HEK293 (cell line): Measurements from ENCODE around the gene RETN.

Source experiments
- CTCF ChIA-PET: fragments of 350-600 bp; formaldehyde crosslinking; extraction: SDS; loops from one replicate; lab custom pipeline; 2021; ENCODE audit warnings: antibody characterized with exemption; lab: Yijun Ruan, JAX
- POLR2A ChIA-PET: fragments of 300-600 bp; formaldehyde crosslinking; extraction: SDS; loops from one replicate; lab custom pipeline; 2020; ENCODE audit warnings: antibody characterized with exemption, inconsistent platforms; lab: Yijun Ruan, JAX
- H3K27ac ChIP-seq: fragments of 200-500 bp; sonication (Bioruptor generic); 2 replicates; pipeline ENCODE4 v1.5.1; 2014; ENCODE audit warnings: low read depth, low read length, control low read depth, inconsistent platforms; ENCODE audit errors: extremely low read depth
- H3K36me3 ChIP-seq, 2 experiments: fragments of 200-500 bp in 1 of 2; sonication (Bioruptor generic) in 1 of 2; 1 replicate in 1 of 2; 2 replicates in 1 of 2; pipeline ENCODE4 v1.5.1; 2014 to 2017; ENCODE audit warnings: inconsistent platforms in 2 of 2, low read length in 2 of 2; ENCODE audit not compliant: control insufficient read depth in 2 of 2, insufficient read depth in 1 of 2
- H3K4me1 ChIP-seq: fragments of 200-500 bp; sonication (Bioruptor generic); 2 replicates; pipeline ENCODE4 v1.5.1; 2014; ENCODE audit warnings: mild to moderate bottlenecking, low read length, inconsistent platforms; ENCODE audit not compliant: control insufficient read depth, insufficient read depth
- H3K4me3 ChIP-seq: 2 replicates; pipeline ENCODE4 v1.5.1; 2011; ENCODE audit warnings: low read depth, mild to moderate bottlenecking, control low read depth, low read length, moderate library complexity
- H3K9me3 ChIP-seq: fragments of 200-500 bp; sonication (Bioruptor generic); 2 replicates; pipeline ENCODE4 v1.5.1; 2014; ENCODE audit warnings: low read depth, low read length, inconsistent platforms; ENCODE audit not compliant: control insufficient read depth, insufficient read depth
- ATF2 ChIP-seq: fragments of 450-650 bp; formaldehyde crosslinking; IDR thresholded peaks from 2 replicates; pipeline ENCODE4 v1.5.1; 2016; ENCODE audit warnings: missing biosample characterization, missing genetic modification characterization, low read depth
- BCL11A ChIP-seq: fragments of 450-650 bp; formaldehyde crosslinking; IDR thresholded peaks from 2 replicates; pipeline ENCODE4 v1.5.1; 2016; ENCODE audit warnings: low read depth, missing biosample characterization, missing genetic modification characterization
- GFI1B ChIP-seq: fragments of 450-650 bp; formaldehyde crosslinking; IDR thresholded peaks from 2 replicates; pipeline ENCODE4 v1.5.1; 2016; ENCODE audit warnings: missing biosample characterization, missing genetic modification characterization
- KLF10 ChIP-seq: fragments of 450-650 bp; IDR thresholded peaks from 2 replicates; pipeline ENCODE4 v1.5.1; 2018; ENCODE audit warnings: missing biosample characterization, mild to moderate bottlenecking, missing genetic modification characterization
- SP2 ChIP-seq: fragments of 450-650 bp; formaldehyde crosslinking; IDR thresholded peaks from 2 replicates; pipeline ENCODE4 v1.5.1; 2016; ENCODE audit warnings: missing biosample characterization, missing genetic modification characterization
- SP3 ChIP-seq: fragments of 450-650 bp; formaldehyde crosslinking; IDR thresholded peaks from 2 replicates; pipeline ENCODE4 v1.5.1; 2016; ENCODE audit warnings: missing biosample characterization, missing genetic modification characterization
- YY2 ChIP-seq: fragments of 450-650 bp; formaldehyde crosslinking; IDR thresholded peaks from 2 replicates; pipeline ENCODE4 v1.5.1; 2016; ENCODE audit warnings: missing biosample characterization, missing genetic modification characterization
- ZBTB49 ChIP-seq: fragments of 450-650 bp; formaldehyde crosslinking; IDR thresholded peaks from 2 replicates; pipeline ENCODE4 v1.5.1; 2016; ENCODE audit warnings: missing biosample characterization, missing genetic modification characterization, low read depth
- ZFHX2 ChIP-seq: fragments of 450-650 bp; formaldehyde crosslinking; conservative IDR thresholded peaks from 2 replicates; pipeline ENCODE4 v1.5.1; 2016; ENCODE audit warnings: missing biosample characterization, missing genetic modification characterization
- ZNF274 ChIP-seq, 2 experiments: fragments of 200-500 bp in 1 of 2; fragments of 450-650 bp in 1 of 2; sonication (Bioruptor generic) in 1 of 2; formaldehyde crosslinking in 1 of 2; IDR thresholded peaks; 2 replicates each; pipeline versions ENCODE4 v1.5.1 to v1.6.1; 2014 to 2016; ENCODE audit warnings: borderline replicate concordance in 1 of 2, inconsistent platforms in 1 of 2, low read length in 1 of 2, missing biosample characterization in 1 of 2, missing genetic modification characterization in 1 of 2
- ZNF394 ChIP-seq: fragments of 450-650 bp; formaldehyde crosslinking; IDR thresholded peaks from 2 replicates; pipeline ENCODE4 v1.5.1; 2016; ENCODE audit warnings: missing biosample characterization, missing genetic modification characterization, mild to moderate bottlenecking, moderate library complexity, borderline replicate concordance
- ZNF530 ChIP-seq: fragments of 450-650 bp; formaldehyde crosslinking; IDR thresholded peaks from 2 replicates; pipeline ENCODE4 v1.5.1; 2016; ENCODE audit warnings: low read depth, missing biosample characterization, missing genetic modification characterization
- ZNF555 ChIP-seq: fragments of 450-650 bp; formaldehyde crosslinking; conservative IDR thresholded peaks from 2 replicates; pipeline ENCODE4 v1.5.1; 2017; ENCODE audit warnings: missing biosample characterization, mild to moderate bottlenecking, missing genetic modification characterization, inconsistent platforms
- ZNF621 ChIP-seq: fragments of 450-650 bp; formaldehyde crosslinking; IDR thresholded peaks from 2 replicates; pipeline ENCODE4 v1.5.1; 2017; ENCODE audit warnings: missing biosample characterization, missing genetic modification characterization
- ZNF626 ChIP-seq: fragments of 450-650 bp; sonication (Bioruptor Pico); formaldehyde crosslinking; IDR thresholded peaks from 2 replicates; pipeline ENCODE4 v1.5.1; 2018; ENCODE audit warnings: missing biosample characterization, missing genetic modification characterization, inconsistent platforms
- ZNF654 ChIP-seq: fragments of 450-650 bp; formaldehyde crosslinking; IDR thresholded peaks from 2 replicates; pipeline ENCODE4 v1.5.1; 2016; ENCODE audit warnings: low read depth, missing biosample characterization, missing genetic modification characterization
- ZNF677 ChIP-seq: fragments of 450-650 bp; IDR thresholded peaks from 2 replicates; pipeline ENCODE4 v1.5.0; 2018; ENCODE audit warnings: missing biosample characterization, mild to moderate bottlenecking, missing genetic modification characterization, moderate library complexity
- ZNF785 ChIP-seq: fragments of 450-650 bp; formaldehyde crosslinking; IDR thresholded peaks from 2 replicates; pipeline ENCODE4 v1.5.1; 2016; ENCODE audit warnings: missing biosample characterization, missing genetic modification characterization
- ZNF792 ChIP-seq: fragments of 450-650 bp; formaldehyde crosslinking; IDR thresholded peaks from 2 replicates; pipeline ENCODE4 v1.5.1; 2016; ENCODE audit warnings: missing biosample characterization, missing genetic modification characterization
- ZSCAN4 ChIP-seq: fragments of 450-650 bp; formaldehyde crosslinking; IDR thresholded peaks from 2 replicates; pipeline ENCODE4 v1.5.1; 2017; ENCODE audit warnings: missing biosample characterization, missing genetic modification characterization
- ZXDB ChIP-seq: fragments of 450-650 bp; formaldehyde crosslinking; IDR thresholded peaks from 2 replicates; pipeline ENCODE4 v1.5.1; 2016; ENCODE audit warnings: missing biosample characterization, missing genetic modification characterization
- TF ChIP-seq, protein P1 (sequence below): fragments of 450-650 bp; formaldehyde crosslinking; IDR thresholded peaks from 2 replicates; pipeline ENCODE4 v1.5.1; 2016; ENCODE audit warnings: missing biosample characterization, missing genetic modification characterization

The RETN gene

GRCh38 chr19:7639863-7640348 is 28.9 kb upstream of the RETN start:
- no peak overlapping the region for H3K4me3 ChIP-seq
- H3K4me1 ChIP-seq, result no peaks in the 10 kb centered on the region
- H3K9me3 ChIP-seq, result no peaks in the 10 kb centered on the region
- TF ChIP-seq ZNF626, result no peak
- TF ChIP-seq, protein P1, sequence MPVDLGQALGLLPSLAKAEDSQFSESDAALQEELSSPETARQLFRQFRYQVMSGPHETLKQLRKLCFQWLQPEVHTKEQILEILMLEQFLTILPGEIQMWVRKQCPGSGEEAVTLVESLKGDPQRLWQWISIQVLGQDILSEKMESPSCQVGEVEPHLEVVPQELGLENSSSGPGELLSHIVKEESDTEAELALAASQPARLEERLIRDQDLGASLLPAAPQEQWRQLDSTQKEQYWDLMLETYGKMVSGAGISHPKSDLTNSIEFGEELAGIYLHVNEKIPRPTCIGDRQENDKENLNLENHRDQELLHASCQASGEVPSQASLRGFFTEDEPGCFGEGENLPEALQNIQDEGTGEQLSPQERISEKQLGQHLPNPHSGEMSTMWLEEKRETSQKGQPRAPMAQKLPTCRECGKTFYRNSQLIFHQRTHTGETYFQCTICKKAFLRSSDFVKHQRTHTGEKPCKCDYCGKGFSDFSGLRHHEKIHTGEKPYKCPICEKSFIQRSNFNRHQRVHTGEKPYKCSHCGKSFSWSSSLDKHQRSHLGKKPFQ, result peak; percentile 56; the same call in 1 of the 2 replicates
- TF ChIP-seq ZNF792 (tag by site-specific recombination), result no peak
- no peak for TF ChIP-seq ATF2 (tag by site-specific recombination)
- TF ChIP-seq YY2 (tag by site-specific recombination), result 0 out of 2 replicates have a peak, but pooled peaks have one; percentile 11
- no peak for TF ChIP-seq ZNF654
- no peak for TF ChIP-seq SP2 (tag by site-specific recombination)
- TF ChIP-seq ZNF785 (tag by site-specific recombination), result 0 out of 2 replicates have a peak, but pooled peaks have one; percentile 50
- peak; percentile 99 for TF ChIP-seq ZSCAN4 (tag by site-specific recombination)
- TF ChIP-seq GFI1B (tag by site-specific recombination), result no peak
- peaks cover 7 to 17% of the 10 kb centered on the region in 2 experiments; a peak in 2 of 3 replicates for H3K36me3 ChIP-seq
- POLR2A ChIA-PET, result no interaction called here
- H3K27ac ChIP-seq, result no peak overlapping the region
- CTCF ChIA-PET, result no interaction called here

DNA sequence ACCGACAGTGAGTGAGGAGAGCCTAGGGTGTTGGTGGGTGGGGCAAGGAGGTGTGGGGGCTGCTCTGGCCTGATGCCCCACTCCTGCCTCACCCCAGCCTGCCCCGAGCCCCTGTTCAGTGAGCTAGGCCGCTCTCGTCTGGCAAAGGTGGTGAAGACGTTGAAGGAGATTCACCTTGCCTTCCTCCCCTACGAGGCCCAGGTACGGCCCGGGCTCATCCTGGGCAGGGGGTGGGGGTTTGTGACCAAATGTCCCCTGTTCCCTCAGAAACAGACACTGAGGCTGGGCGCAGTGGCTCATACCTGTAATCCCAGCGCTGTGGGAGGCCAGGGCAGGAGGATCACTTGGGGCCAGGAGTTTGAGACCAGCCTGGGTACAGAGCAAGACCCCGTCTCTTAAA is 28.0 kb upstream of the RETN start:
- Histone ChIP-seq H3K9me3 (no peaks in the 10 kb centered on the region), H3K36me3 (peaks cover 7 to 17% of the 10 kb centered on the region in 2 experiments; a peak in 2 of 3 replicates), H3K4me1 (no peaks in the 10 kb centered on the region), H3K4me3 (no peak overlapping the region), H3K27ac (no peak overlapping the region)
- POLR2A ChIA-PET, result interaction anchor here (0.6 kb wide), 1 partner anchor 22 kb away, joined by 3 read pairs; no protein-coding TSS in a partner anchor
- CTCF ChIA-PET, result interaction anchor here (0.6 to 0.9 kb wide), 3 partner anchors 39 to 72 kb away, joined by 3 to 4 read pairs (median 3); no protein-coding TSS in a partner anchor
- TF ChIP-seq ZNF677 (tag by site-specific recombination) (no peak), ZNF530 (no peak)

DNA sequence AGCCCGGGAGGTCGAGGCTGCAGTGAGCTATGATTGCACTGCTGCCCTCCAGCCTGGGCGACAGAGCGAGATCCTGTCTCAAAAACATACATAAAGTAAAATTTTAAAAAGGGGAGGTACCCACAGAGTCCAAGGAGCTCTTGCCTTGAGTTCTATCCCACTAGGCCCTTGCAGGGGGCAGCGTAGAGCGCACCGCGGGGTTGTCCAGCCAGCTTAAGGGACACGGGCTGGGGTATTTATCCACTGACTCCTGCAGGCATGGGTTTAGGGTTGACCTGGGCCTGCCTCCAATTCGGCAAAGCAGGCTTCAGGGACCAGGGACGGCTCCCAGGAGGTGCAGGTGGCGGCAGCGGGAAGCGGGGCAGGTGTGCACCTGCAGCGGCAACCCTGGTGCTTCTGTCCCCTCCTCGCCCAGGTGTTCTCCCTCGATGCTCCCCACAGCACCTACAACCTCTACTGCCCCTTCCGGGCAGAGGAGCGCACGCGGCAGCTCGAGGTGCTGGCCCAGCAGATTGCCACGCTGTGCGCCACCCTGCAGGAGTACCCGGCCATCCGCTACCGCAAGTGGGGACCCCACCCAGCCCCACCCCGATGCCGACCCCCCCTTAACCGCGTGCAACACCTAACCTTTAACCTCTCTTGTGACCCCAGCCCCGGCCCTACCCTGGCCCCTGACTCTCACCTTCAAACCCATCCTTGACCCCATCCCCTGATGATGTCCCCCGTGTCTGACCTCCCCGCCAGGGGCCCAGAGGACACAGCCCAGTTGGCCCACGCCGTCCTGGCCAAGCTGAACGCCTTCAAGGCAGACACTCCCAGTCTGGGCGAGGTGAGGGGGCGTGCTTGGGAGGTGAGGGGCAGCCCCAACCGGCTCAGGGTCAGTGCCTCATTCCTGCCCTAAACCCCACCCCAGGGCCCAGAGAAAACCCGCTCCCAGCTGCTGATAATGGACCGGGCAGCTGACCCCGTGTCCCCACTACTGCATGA is 27.3 kb upstream of the RETN start:
- H3K9me3 ChIP-seq, result no peaks in the 10 kb centered on the region
- POLR2A ChIA-PET, result interaction anchor here (0.5 to 0.6 kb wide), 2 partner anchors 22 to 76 kb away, joined by 3 to 5 read pairs; no protein-coding TSS in a partner anchor
- CTCF ChIA-PET, result interaction anchor here (0.6 to 1.3 kb wide), 6 partner anchors 11 to 542 kb away, joined by 3 to 5 read pairs (median 4); no protein-coding TSS in a partner anchor
- H3K27ac ChIP-seq, result no peak overlapping the region
- H3K4me3 ChIP-seq, result no peak overlapping the region
- no peaks in the 10 kb centered on the region for H3K4me1 ChIP-seq
- H3K36me3 ChIP-seq, result peaks cover 7 to 17% of the 10 kb centered on the region in 2 experiments; a peak in 2 of 3 replicates
- TF ChIP-seq GFI1B (tag by site-specific recombination) (no peak), BCL11A (tag by site-specific recombination) (no peak), ZNF621 (tag by site-specific recombination) (no peak), KLF10 (tag by site-specific recombination) (no peak), ZNF555 (tag by site-specific recombination) (no peak), ZNF394 (tag by site-specific recombination) (no peak), ZXDB (no peak), ZFHX2 (no peak), ZBTB49 (tag by site-specific recombination) (no peak), SP3 (no peak), ZNF274 (IDR thresholded peaks at IDR 0.05; ENCODE audit: low read length) (no peak), ZNF274 (tag by site-specific recombination; IDR thresholded peaks at IDR 0.05; ENCODE audit: borderline replicate concordance) (no peak)
